OCI-LY3 (cell line): Measurements from ENCODE around the gene MRPS2.

Source experiments
- H2AFZ ChIP-seq: fragments of 200-600, 300-600 bp; shearing (Covaris generic); 2 replicates; pipeline ENCODE4 v1.6.0; 2014; ENCODE audit warnings: antibody characterized with exemption, low read depth, low read length
- H3K27ac ChIP-seq: fragments of 200-600, 300-600 bp; sonication (generic); 2 replicates; pipeline ENCODE4 v1.5.1; 2014; ENCODE audit warnings: mild to moderate bottlenecking, low read length, moderate library complexity, mixed read lengths
- H3K27me3 ChIP-seq: fragments of 200-600, 300-600 bp; sonication (generic); 2 replicates; pipeline ENCODE4 v1.6.1; 2014; ENCODE audit warnings: low read depth, low read length, mixed read lengths
- H3K36me3 ChIP-seq: fragments of 200-600, 300-600 bp; sonication (generic); replicated peaks from 2 replicates; pipeline ENCODE3; 2014; ENCODE audit warnings: low read depth, low read length, mixed read lengths
- H3K4me1 ChIP-seq: fragments of 300-600, 200-600 bp; sonication (generic); 2 replicates; pipeline ENCODE4 v1.6.1; 2014; ENCODE audit warnings: low read length, mixed read lengths
- H3K4me2 ChIP-seq: fragments of 200-600, 300-600 bp; sonication (generic); 2 replicates; pipeline ENCODE4 v1.6.1; 2014; ENCODE audit warnings: low read length, mixed read lengths
- H3K4me3 ChIP-seq: fragments of 300-600, 200-600 bp; sonication (generic); 2 replicates; pipeline ENCODE4 v1.5.1; 2014; ENCODE audit warnings: antibody characterized with exemption, mild to moderate bottlenecking, low read length, moderate library complexity
- H3K79me2 ChIP-seq: fragments of 300-600, 200-600 bp; shearing (Covaris generic); 2 replicates; pipeline ENCODE4 v1.6.1; 2014; ENCODE audit warnings: mild to moderate bottlenecking, low read length, mixed read lengths
- H3K9ac ChIP-seq: fragments of 300-600, 200-600 bp; shearing (Covaris generic); 2 replicates; pipeline ENCODE4 v1.6.0; 2014; ENCODE audit warnings: mild to moderate bottlenecking, low read length, moderate library complexity
- H3K9me3 ChIP-seq: fragments of 200-600, 300-600 bp; shearing (Covaris generic); 2 replicates; pipeline ENCODE4 v1.6.1; 2014; ENCODE audit warnings: low read length, mixed read lengths; ENCODE audit not compliant: insufficient read depth
- H4K20me1 ChIP-seq: fragments of 200-600, 300-600 bp; sonication (generic); 2 replicates; pipeline ENCODE4 v1.6.1; 2016; ENCODE audit warnings: low read length, mixed read lengths; ENCODE audit not compliant: insufficient read depth
- EZH2phosphoT487 ChIP-seq: fragments of 200-600 bp; shearing (Covaris generic); IDR thresholded peaks from 2 replicates; pipeline ENCODE4 v1.6.1; 2018; ENCODE audit warnings: antibody characterized with exemption, mixed run types, low read depth
- TF ChIP-seq, protein P1 (sequence below): fragments of 200-600, 300-600 bp; sonication (generic); IDR thresholded peaks from 2 replicates; pipeline ENCODE4 v1.5.1; 2014; ENCODE audit warnings: antibody characterized with exemption, low read length, low read depth

MRPS2 gene

DNA sequence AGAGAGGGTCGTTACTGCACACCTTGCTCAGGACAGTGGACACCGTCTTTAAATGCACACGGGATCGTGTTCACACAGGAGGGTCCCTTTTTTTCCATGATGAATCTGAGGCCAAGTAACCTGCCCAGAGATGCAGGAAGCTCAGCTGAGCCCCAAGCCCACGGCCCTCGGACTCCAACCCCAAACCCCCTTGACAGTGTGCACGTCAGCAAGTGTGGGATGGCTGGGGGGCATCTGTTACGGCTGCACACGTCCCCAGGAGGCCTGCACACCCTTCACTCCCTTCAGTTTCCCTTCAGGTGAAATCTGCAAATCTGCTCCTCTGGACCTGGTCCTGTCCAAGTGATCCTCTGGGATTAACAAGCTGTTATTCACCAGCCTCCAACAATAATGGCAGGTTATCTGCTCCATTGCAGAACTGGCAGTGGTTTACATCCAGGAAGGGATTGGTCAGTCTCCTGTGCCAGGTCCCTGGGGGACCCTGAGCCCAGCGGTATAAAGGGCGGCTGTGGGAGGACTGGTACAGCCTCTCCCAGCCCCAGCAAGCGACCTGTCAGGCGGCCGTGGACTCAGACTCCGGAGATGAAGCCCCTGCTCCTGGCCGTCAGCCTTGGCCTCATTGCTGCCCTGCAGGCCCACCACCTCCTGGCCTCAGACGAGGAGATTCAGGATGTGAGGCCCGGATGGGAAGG lies 20.6 kb downstream of the MRPS2 start, which contains the start of gene LCN1:
TSS of gene LCN1 (plus strand) at position 525 of the 692 bp plus-strand sequence. CDS start at position 583, 58 bp downstream.
- Histone ChIP-seq H3K4me1 (no peaks in the 10 kb centered on the region), H3K27ac (no peak within 1 kb of the TSS), H3K79me2 (no peaks in the 10 kb centered on the region), H3K36me3 (no peaks in the 10 kb centered on the region), H3K4me2 (no peak within 1 kb of the TSS), H3K9ac (no peak within 1 kb of the TSS), H2AFZ (no peak within 1 kb of the TSS), H4K20me1 (no peaks in the 10 kb centered on the region), H3K9me3 (no peaks in the 10 kb centered on the region), H3K27me3 (no peaks in the 10 kb centered on the region), H3K4me3 (no peak within 1 kb of the TSS)
- TF ChIP-seq, protein P1, sequence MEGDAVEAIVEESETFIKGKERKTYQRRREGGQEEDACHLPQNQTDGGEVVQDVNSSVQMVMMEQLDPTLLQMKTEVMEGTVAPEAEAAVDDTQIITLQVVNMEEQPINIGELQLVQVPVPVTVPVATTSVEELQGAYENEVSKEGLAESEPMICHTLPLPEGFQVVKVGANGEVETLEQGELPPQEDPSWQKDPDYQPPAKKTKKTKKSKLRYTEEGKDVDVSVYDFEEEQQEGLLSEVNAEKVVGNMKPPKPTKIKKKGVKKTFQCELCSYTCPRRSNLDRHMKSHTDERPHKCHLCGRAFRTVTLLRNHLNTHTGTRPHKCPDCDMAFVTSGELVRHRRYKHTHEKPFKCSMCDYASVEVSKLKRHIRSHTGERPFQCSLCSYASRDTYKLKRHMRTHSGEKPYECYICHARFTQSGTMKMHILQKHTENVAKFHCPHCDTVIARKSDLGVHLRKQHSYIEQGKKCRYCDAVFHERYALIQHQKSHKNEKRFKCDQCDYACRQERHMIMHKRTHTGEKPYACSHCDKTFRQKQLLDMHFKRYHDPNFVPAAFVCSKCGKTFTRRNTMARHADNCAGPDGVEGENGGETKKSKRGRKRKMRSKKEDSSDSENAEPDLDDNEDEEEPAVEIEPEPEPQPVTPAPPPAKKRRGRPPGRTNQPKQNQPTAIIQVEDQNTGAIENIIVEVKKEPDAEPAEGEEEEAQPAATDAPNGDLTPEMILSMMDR = no peak
- TF ChIP-seq EZH2phosphoT487 = no peak

DNA sequence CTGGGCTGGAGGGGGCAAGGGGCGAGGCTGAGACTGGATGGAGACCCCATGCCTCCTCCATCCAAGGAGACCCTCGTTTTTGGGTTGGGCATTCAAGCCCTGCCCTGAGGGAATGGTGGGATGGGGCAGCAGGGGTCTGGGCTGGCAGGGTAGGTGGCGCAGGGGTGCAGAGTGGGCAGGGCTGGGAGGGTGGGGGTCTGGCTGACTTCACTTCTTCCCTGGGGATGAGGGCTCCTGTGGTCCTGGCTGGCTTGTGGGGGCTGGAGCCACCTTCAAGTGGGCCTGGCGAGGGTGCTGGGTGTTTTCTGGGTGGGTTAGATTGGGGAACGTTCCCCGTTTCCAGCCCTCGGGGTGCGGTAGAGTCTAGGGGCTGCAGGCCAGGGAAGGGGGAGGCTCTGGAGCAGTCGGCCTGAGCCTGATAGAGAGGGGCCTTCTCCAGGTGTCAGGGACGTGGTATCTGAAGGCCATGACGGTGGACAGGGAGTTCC lies 21.2 kb downstream of the MRPS2 start:
- H3K36me3 ChIP-seq = no peaks in the 10 kb centered on the region
- no peak overlapping the region for H2AFZ ChIP-seq
- H3K27me3 ChIP-seq = no peaks in the 10 kb centered on the region
- TF ChIP-seq EZH2phosphoT487 = no peak
- TF ChIP-seq, protein P1 = no peak
- no peaks in the 10 kb centered on the region for H3K79me2 ChIP-seq
- H3K27ac ChIP-seq = no peak overlapping the region
- no peak overlapping the region for H3K4me3 ChIP-seq
- no peaks in the 10 kb centered on the region for H3K9me3 ChIP-seq
- H3K9ac ChIP-seq = no peak overlapping the region
- H4K20me1 ChIP-seq = no peaks in the 10 kb centered on the region
- H3K4me2 ChIP-seq = no peak overlapping the region
- H3K4me1 ChIP-seq = no peaks in the 10 kb centered on the region

DNA sequence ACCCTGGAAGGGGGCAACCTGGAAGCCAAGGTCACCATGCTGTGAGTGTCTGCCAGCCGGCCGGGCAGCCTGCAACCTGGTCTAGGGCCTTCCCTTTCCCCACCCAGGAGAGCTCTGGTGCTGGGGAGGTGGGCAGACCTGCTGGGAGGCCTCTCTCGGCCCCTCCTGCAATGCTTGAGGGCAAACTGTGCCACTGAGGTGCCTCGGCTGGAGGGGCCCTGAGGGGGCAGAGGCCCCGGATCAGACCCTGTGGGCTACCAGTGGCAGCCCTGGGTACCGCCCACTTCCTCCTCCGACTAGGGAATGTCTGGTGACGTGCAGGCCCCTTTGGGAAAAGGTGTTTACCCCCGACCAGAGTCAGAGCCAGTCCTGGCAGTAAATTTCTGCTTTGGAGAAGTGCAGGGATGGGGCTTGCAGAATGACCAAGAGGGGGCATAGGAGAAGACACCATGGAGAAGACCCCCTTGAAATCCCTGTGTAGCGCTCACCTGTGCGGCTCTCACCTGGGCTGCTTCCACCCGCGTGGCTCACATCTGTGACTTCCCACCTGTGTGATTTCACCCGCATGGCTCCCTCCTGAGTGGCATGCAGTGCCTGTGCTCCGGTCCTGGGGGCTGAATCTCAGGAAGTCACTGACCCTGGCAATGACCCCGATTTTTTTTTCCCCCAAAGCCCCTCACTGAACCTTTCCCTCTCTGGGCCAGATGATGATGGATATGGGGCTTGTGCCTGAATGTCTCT lies 21.8 kb downstream of the MRPS2 start:
- Histone ChIP-seq H3K79me2 (no peaks in the 10 kb centered on the region), H3K4me2 (no peak overlapping the region), H4K20me1 (no peaks in the 10 kb centered on the region), H2AFZ (no peak overlapping the region), H3K36me3 (no peaks in the 10 kb centered on the region), H3K9ac (no peak overlapping the region), H3K27me3 (no peaks in the 10 kb centered on the region), H3K27ac (no peak overlapping the region), H3K4me3 (no peak overlapping the region), H3K9me3 (no peaks in the 10 kb centered on the region), H3K4me1 (no peaks in the 10 kb centered on the region)
- TF ChIP-seq, protein P1 = no peak
- no peak for TF ChIP-seq EZH2phosphoT487

DNA sequence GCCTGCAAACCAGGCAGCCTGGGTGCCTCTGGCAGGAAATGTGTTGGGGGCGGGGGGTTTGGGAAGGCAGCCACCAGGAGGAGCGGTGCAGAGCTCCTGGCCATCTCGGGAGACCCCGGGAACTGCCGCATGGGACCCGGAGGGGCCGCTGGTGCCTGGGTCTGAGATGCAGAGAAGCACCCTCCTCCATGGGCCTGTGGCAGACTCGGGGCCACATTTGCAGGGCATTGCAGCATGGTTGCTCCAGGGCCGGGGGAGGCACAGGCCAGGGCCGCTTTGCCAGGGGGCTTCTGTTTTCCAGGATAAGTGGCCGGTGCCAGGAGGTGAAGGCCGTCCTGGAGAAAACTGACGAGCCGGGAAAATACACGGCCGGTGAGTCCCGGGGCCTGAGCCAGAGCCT lies 22.4 kb downstream of the MRPS2 start:
- Histone ChIP-seq H3K4me1 (no peaks in the 10 kb centered on the region), H4K20me1 (no peaks in the 10 kb centered on the region)
- TF ChIP-seq EZH2phosphoT487 = no peak
- TF ChIP-seq, protein P1 = no peak

More for the DNA sequence above, 22.4 kb downstream of the MRPS2 start:
- Histone ChIP-seq H3K36me3 (no peaks in the 10 kb centered on the region), H3K79me2 (no peaks in the 10 kb centered on the region), H3K27me3 (no peaks in the 10 kb centered on the region), H3K4me3 (no peak overlapping the region), H3K27ac (no peak overlapping the region), H3K9ac (no peak overlapping the region), H3K9me3 (no peaks in the 10 kb centered on the region), H3K4me2 (no peak overlapping the region), H2AFZ (no peak overlapping the region)
